Sigmoid colon (tissue), 4 donors: Measurements from ENCODE around the gene IRX3.

Source experiments
- EP300 ChIP-seq, 4 donors: sonication (generic); formaldehyde crosslinking; IDR thresholded peaks; one replicate each; pipeline ENCODE4 v1.6.1; 2017; ENCODE audit warnings: antibody characterized with exemption in 4 of 4
- TF ChIP-seq, protein P1 (sequence below), 4 experiments: fragments of 450-650 bp in 3 of 4; fragments of 200-600 bp in 1 of 4; IDR thresholded peaks; one replicate each; pipeline ENCODE4 v1.5.1; 2016 to 2019; ENCODE audit warnings: antibody characterized with exemption in 4 of 4, mild to moderate bottlenecking in 3 of 4, moderate library complexity in 2 of 4

DNA sequence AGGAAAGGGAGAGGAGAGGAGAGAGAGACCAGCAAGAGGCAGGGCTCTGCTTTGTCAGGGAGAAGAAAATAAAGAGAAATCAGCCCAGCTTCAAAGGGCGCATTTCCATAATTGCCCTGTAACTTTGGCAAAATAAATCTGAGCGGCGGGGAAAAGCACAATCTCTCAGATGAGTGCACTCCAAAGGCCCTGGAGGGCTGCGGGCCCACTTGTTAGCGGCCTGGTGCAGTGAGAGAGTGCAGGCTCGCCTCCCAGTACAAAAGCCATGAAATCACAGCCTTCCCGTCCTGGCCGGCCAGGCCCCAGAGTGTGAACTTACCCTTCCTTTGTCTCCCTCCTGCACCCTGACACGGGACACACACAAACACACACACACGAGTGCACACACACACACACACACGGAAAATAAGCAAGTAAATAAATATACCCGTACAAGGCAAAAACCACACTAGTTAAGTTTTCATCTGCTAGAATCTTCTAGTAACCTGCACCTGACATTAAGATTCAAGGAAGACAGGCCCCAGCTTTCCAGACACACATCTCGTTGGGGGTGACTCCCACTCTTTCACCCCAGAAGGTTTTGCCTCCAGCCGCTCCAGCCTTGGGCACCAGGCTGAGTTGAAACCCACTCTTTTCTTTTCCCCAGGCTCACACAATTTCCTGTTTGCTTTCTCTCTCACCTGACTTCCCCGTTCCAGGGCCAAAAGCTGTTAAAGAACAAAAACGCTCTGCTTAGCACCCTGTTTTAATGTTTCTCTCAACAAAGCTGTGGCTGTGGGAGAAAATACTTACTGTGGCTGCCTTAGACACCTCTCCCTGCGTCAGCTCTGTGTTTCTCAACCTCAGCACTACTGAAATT, 8.5 kb downstream of the IRX3 start:
- TF ChIP-seq EP300 (IDR thresholded peaks at IDR 0.05): no peak
- TF ChIP-seq, protein P1, sequence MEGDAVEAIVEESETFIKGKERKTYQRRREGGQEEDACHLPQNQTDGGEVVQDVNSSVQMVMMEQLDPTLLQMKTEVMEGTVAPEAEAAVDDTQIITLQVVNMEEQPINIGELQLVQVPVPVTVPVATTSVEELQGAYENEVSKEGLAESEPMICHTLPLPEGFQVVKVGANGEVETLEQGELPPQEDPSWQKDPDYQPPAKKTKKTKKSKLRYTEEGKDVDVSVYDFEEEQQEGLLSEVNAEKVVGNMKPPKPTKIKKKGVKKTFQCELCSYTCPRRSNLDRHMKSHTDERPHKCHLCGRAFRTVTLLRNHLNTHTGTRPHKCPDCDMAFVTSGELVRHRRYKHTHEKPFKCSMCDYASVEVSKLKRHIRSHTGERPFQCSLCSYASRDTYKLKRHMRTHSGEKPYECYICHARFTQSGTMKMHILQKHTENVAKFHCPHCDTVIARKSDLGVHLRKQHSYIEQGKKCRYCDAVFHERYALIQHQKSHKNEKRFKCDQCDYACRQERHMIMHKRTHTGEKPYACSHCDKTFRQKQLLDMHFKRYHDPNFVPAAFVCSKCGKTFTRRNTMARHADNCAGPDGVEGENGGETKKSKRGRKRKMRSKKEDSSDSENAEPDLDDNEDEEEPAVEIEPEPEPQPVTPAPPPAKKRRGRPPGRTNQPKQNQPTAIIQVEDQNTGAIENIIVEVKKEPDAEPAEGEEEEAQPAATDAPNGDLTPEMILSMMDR (IDR thresholded peaks at IDR 0.05): no peak
